OCI-LY3 (cell line): ENCODE results near the gene ZSWIM5.

Source experiments
- CTCF ChIP-seq: fragments of 200-600, 300-600 bp; sonication (generic); IDR thresholded peaks from 2 replicates; pipeline ENCODE4 v1.5.1; 2014; ENCODE audit warnings: antibody characterized with exemption, low read length, low read depth
- EZH2phosphoT487 ChIP-seq: fragments of 200-600 bp; shearing (Covaris generic); IDR thresholded peaks from 2 replicates; pipeline ENCODE4 v1.6.1; 2018; ENCODE audit warnings: antibody characterized with exemption, mixed run types, low read depth

GRCh38 chr1:45198185-45198584 is 8.2 kb downstream of the ZSWIM5 start:
- TF ChIP-seq CTCF: no peak
- TF ChIP-seq EZH2phosphoT487: no peak
